ENCODE measurements around the gene LRPPRC.
"Not testable (repeated sequence)": the region's sequence is repeated elsewhere in the genome, so short reads cannot be mapped to it uniquely, and the experiment has no call there.

The LRPPRC gene

DNA sequence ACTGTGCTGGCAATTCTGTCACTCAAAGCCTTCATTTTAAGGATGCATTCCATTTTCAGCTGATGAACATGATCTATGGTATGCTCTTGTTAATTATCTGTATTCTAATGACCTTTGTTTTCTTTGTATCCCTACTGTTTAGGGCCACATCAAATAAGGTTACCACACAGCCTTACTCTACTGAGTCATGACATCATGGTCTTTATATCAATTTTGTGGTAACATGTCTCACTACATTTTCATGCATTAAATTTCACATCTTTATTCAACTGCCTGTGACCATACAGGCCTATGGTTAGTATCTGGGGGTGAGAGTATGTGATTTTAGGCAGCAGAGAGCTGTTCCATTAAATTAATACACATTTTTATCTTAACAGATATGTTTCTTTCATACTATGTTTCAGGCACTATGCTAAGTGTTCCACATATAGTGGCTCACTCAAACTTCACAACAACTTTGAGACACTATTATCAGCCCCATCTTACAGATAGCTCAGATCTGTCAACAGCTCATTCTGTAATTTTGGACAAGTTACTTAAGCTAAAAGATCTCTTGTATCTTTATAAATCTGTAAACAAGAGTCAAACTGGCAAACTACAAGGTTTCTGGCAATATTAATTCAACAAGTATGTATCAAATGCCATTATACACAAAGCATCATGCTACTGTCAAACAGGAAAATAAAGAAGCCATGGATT is 18.0 kb downstream of the LRPPRC start:
- no peak for DNase-seq

DNA sequence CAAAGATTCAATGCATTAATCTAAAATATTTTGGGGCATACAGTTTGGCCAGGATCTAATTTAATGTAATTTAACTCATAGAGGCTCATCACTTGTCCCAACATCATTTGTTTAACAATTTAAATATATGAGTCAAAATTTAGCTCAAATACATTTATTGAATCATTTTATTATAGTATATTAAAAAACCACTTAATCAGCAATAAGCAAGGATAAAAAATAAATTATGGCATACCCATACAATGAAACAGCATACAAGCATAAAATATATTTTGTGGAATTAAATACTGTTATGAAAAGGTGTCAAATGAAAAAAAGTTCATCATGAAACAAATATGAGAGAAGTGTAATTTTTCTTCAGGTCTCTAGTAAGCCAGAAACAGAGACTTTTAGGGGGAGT is 34.9 kb downstream of the LRPPRC start:
- no peak for DNase-seq

DNA sequence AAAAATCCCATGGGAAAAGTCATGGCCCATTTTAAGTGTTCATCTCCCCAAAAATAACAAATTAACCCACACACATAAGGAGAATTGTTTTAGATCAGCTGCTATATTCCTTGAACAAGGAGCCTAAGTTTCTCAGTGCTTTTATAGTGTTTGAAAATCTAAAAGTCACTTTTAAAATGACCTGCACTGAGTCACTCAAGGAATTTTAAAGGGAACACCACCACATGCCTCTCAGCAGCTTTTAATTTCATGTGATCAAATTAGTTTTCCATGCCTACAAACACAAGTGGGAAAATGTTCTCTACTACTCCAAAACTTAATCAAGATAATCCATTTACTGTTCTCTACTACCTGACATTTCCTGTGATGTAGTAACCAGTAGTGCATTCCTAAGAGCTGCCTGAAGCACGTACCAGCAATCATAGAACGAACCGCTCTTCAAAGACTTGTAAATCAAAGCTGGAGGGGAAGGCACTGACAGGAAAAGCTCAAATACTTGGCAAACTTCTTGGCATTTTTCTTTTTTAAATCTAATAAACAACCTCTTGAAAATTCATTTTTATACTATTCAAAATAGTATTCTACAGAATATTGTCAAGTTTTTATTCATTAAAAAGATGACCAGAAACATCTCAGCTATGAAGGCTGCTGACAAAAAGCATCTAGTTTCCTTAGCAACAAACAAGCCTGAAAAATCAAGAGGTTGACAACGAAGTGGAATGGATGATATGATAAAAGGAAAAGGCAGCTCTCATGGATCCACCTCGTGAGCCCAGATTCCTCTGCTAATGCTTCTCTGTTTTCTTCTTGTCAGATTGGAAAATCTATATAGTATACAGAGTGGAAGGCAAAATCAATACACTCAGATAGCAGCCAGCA is 37.2 kb downstream of the LRPPRC start:
- no peak for DNase-seq

- DNase-seq, result peak in 2 of 5 donors; percentile 15 to 39
Measured at GRCh38 chr2:43950383-43951008, 45.3 kb downstream of the LRPPRC start.

- DNase-seq, result no peak
Measured at GRCh38 chr2:43948370-43948769, 47.4 kb downstream of the LRPPRC start.

DNA sequence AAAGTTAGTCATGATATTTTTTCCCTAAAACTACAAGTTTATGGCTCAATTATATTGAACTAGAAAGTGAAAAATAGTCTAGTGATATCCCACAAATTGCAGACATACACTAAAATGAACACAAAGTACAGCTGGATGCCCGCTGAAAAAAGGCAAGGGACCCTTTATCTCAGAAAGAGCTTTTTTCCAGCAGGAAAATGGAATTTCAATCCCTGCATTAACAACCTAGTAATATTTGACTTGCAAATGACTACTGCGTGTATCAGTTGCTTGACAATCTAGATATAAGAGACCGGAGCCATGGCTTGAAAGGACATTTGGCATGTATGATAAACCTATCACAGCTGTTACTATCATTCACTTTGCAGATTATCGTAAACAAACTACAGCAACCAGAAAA is 49.1 kb downstream of the LRPPRC start:
- DNase-seq, result no peak

DNA sequence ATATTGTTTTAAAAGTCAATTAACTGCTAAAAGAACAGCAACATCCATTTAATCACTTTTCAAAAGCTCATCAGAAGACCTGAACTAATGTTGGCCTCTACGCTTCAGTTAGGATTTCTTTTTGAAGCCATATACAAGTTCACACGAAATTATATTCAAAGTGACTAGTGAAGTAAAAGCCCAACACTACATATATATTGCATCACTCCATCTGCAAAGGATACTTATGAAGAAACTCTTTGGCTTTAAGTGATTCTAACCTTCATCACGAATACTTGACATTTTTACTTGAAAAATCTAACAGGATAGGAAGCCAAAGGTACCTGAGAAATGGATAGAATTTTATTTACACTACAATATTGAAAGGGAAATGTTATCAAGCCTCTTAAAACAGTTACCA is 50.4 kb downstream of the LRPPRC start:
- no peak for DNase-seq

DNA sequence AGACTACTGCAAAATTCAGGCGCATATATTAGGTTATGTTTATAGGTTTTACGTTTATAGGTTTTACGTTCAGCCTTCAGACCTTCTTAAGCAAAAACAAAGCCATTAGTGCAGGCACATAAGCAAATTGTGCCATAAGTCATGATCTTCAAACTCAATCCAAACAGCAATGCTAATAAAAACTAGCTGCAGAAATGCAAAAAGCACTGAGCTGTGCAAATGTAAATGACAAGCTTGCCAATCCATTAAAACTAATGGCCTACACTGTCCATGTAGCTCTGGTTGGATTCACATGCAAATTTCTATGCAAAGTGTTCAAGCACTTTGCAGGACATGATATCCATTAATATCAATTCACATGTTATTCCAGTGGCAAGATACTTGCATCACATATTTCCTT is 50.9 kb downstream of the LRPPRC start:
- DNase-seq, result no peak

GRCh38 chr2:43943809-43944452 is 51.9 kb downstream of the LRPPRC start:
- DNase-seq, result no peak

DNA sequence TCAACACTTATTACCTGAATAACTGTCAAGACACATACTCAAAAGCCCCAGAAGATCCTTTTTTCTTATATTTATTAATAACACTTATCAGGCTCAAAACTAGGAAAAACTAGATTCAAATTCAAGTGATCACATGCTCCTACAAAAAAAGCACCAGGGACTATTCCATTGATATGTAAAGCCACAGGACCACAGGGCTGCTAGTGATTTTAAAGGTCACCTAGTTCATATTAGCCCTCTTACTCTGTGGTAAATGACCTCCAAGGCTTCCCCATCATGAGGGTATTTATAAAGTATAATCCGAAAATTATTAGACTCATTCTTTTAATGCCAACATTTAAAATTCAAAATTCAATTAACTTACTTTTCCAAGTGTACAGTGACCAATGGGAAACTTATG is 52.5 kb downstream of the LRPPRC start:
- DNase-seq, result no peak

GRCh38 chr2:43942881-43943280 is 52.9 kb downstream of the LRPPRC start:
- no peak for DNase-seq

GRCh38 chr2:43941966-43942365 is 53.8 kb downstream of the LRPPRC start:
- no peak for DNase-seq

DNA sequence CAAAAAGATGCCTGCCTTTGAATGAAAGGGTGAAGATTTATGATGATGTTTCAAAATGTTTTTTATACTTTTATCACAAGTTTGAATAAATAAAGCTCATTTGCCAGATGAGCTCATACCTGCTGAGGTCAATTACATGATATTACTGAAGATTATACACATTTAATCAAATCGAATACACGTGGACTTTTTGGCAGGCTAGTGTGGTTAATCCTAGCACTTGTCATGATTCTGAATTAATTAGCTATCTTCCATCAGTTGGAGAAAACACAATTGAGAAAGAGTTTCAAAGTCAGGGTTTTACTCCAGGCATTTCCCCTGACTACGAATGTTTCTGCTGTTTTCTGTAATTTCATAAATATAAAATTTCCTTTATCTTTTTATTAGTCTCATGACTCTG is 54.4 kb downstream of the LRPPRC start:
- no peak for DNase-seq

DNA sequence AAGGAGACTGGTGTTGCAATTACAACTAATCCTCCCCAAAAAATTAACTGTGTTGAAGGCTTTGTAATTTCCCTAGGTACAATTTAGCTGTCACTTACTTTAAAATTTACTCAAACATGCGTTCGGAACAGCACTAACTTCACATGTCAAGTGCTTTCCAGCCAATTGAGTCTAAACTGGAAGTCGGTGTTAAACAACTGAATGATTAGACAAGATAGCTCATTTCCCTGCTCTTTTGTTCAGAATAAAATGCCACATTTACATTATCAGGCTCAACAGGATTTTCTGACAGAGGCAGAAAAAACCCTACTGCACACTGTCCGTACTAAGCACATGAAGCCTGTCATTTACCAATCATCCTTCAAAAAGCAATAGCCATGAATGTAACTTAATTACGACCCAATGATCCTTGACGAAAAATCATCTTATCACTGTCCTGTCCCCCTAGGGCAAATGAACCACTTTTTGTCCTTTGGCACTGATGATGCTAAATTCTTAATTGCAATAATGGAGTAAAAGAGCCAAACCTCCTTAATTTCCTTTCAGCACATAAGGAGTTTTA is 56.0 kb downstream of the LRPPRC start:
- DNase-seq, result no peak

DNA sequence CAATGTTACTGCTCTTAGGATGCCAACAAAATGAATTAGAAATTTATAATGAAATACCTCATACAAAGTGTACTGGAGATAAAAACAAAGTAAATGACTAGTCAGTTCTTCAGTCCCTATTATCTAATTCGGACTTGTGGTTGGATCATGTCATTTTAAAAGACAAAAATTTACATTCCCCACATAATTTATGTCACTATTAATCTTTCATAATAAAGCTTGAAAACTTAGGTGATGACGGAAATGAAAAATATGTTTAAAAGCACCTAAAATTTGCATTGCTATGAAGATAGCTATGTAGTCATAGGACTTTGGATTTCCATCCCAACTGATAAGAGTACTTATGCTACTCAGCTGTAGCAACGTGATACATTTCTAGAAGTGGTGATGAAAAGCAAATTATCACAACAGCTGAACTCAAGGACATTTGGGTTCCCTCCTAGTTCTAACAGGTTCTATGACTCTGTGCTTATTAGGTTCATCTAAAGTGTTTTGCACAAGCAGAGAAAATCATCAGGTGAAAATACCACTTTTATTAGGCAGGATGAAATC is 58.4 kb downstream of the LRPPRC start:
- DNase-seq, result no peak

- DNase-seq, result peak in 1 of 5 donors; percentile 11
Measured at GRCh38 chr2:43934567-43934966, 61.2 kb downstream of the LRPPRC start.

- DNase-seq, result no peak
Measured at GRCh38 chr2:43931293-43931692, 64.5 kb downstream of the LRPPRC start.

GRCh38 chr2:43927442-43927841 is 68.3 kb downstream of the LRPPRC start:
- DNase-seq, result peak in 1 of 5 donors; percentile 61

- no peak for DNase-seq
Measured at GRCh38 chr2:43925431-43925830, 70.4 kb downstream of the LRPPRC start.

DNA sequence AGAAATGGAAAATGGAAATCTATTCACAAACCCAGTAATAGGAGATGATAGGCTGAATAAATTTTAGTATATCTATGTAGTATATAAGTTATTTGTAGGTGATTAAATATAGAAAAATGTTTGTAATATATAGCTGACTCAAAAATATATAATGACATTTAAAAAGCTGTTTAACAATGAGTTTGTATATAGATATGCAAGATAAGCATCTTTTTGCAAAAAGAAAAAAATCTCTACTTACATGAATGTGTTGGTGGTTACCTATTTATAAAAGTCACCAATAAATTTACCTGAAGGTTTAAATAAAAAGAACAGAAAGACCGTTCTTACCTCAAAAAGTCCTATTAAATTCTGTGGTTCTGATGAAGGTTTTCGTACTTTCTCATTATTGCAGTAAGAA is 71.3 kb downstream of the LRPPRC start:
- DNase-seq, result no peak

GRCh38 chr2:43911136-43911790 is 84.5 kb downstream of the LRPPRC start:
- DNase-seq, result not testable (repeated sequence)

Data from T-helper 1 cell (primary cell).